Endodermal cell (in vitro differentiated cells): ENCODE measurements around the gene DYNC1I1. TPM values are rescaled to one million over a fixed set of nuclear protein-coding genes. Genes with fewer than 3 reads are reported as not detected.

Experiments used
- DNase-seq: peaks from one replicate; pipeline ENCODE4 v3.0.0-alpha.2; 2017
- H3K27ac ChIP-seq: 2 replicates; pipeline ENCODE4 v1.5.1; 2013; ENCODE audit warnings: mild to moderate bottlenecking, low read depth, low read length, moderate library complexity
- H3K27me3 ChIP-seq: 2 replicates; pipeline ENCODE4 v1.6.1; 2013; ENCODE audit warnings: mild to moderate bottlenecking, low read length, moderate library complexity; ENCODE audit not compliant: insufficient read depth, control insufficient read depth, poor library complexity, severe bottlenecking
- H3K36me3 ChIP-seq: 2 replicates; pipeline ENCODE4 v1.7.0; 2013; ENCODE audit warnings: mild to moderate bottlenecking, low read length, moderate library complexity; ENCODE audit not compliant: control insufficient read depth, insufficient read depth
- H3K4me1 ChIP-seq: one replicate; pipeline ENCODE4 v1.7.0; 2013; ENCODE audit warnings: low read length; ENCODE audit not compliant: control insufficient read depth, insufficient read depth
- H3K4me3 ChIP-seq: 2 replicates; pipeline ENCODE4 v1.5.1; 2013; ENCODE audit warnings: mild to moderate bottlenecking, low read length, moderate library complexity
- H3K9ac ChIP-seq: 2 replicates; pipeline ENCODE4 v1.6.1; 2013; ENCODE audit warnings: mild to moderate bottlenecking, low read length, moderate library complexity; ENCODE audit not compliant: poor library complexity, severe bottlenecking; ENCODE audit errors: extremely low read depth
- H3K9me3 ChIP-seq: 2 replicates; pipeline ENCODE4 v1.6.1; 2013; ENCODE audit warnings: mild to moderate bottlenecking, low read length, moderate library complexity; ENCODE audit not compliant: control insufficient read depth
- H3K27ac Mint-ChIP-seq: 2 replicates; pipeline ENCODE4 v1.8.0; 2020; ENCODE audit warnings: mixed read lengths
- H3K27me3 Mint-ChIP-seq: 2 replicates; pipeline ENCODE4 v1.8.0; 2021; ENCODE audit warnings: mild to moderate bottlenecking, mixed read lengths; ENCODE audit not compliant: insufficient read depth
- H3K36me3 Mint-ChIP-seq: 2 replicates; pipeline ENCODE4 v1.8.0; 2020; ENCODE audit warnings: low read depth, mixed read lengths
- H3K4me1 Mint-ChIP-seq: 2 replicates; pipeline ENCODE4 v1.8.0; 2020; ENCODE audit warnings: mixed read lengths
- H3K4me3 Mint-ChIP-seq: 2 replicates; pipeline ENCODE4 v1.8.0; 2020; ENCODE audit warnings: mild to moderate bottlenecking, moderate library complexity, mixed read lengths
- H3K9me3 Mint-ChIP-seq: 2 replicates; pipeline ENCODE4 v1.8.0; 2020; ENCODE audit warnings: mild to moderate bottlenecking, mixed read lengths
- CTCF ChIP-seq: fragments of 200-600 bp; sonication (generic); conservative IDR thresholded peaks from 2 replicates; pipeline ENCODE4 v1.5.0; 2021; ENCODE audit warnings: antibody characterized with exemption, mild to moderate bottlenecking
- WGBS, 2 experiments: methylation state at CpG; one replicate each; pipeline versions ENCODE4 v1.1.5 to v1.1.7; 2013; ENCODE audit warnings: missing lambda C conversion rate in 2 of 2, mixed read lengths in 1 of 2; ENCODE audit not compliant: insufficient coverage in 1 of 2, insufficient read length in 1 of 2; 5-methylcytosine and 5-hydroxymethylcytosine counted together
- total RNA-seq, 2 donors: library from RNA; stranded (reverse); fragmentation: NEBNext Ultra II Directional in 1 of 2; extraction: Animal tissue kit (Norgen Biotek cat#: 25700) in 1 of 2; gene quantifications; 2 replicates in 1 of 2; 3 replicates in 1 of 2; pipeline ENCODE4 v1.2.1, GENCODE V29; 2021

DYNC1I1 gene
- total RNA-seq, 2 donors from 2014 or later = 6.5 to 7.2 TPM

GRCh38 chr7:95996886-95997285, 224.5 kb downstream of the DYNC1I1 start:
- TF ChIP-seq CTCF = no peak
- peaks cover 8% of the 10 kb centered on the region for H3K27me3 ChIP-seq
- H3K4me3 Mint-ChIP-seq = no peak overlapping the region
- DNase-seq = no peak
- no peak overlapping the region for H3K27ac Mint-ChIP-seq
- 100% methylated on average over 1 of the region's 1 CpG; no CpG with 5 or more reads in 1 of the 2 experiments for WGBS, 2 experiments
- H3K9me3 ChIP-seq = no peaks in the 10 kb centered on the region
- H3K4me3 ChIP-seq = no peak overlapping the region
- no peaks in the 10 kb centered on the region for H3K9me3 Mint-ChIP-seq
- no peaks in the 10 kb centered on the region for H3K4me1 ChIP-seq
- no peak overlapping the region for H3K27ac ChIP-seq
- H3K36me3 ChIP-seq = no peaks in the 10 kb centered on the region
- peaks cover 10% of the 10 kb centered on the region for H3K4me1 Mint-ChIP-seq
- peaks cover 19% of the 10 kb centered on the region for H3K27me3 Mint-ChIP-seq
- H3K36me3 Mint-ChIP-seq = no peaks in the 10 kb centered on the region
- no peak overlapping the region for H3K9ac ChIP-seq

GRCh38 chr7:95997632-95998031, 225.3 kb downstream of the DYNC1I1 start:
- Histone ChIP-seq H3K9me3 (no peaks in the 10 kb centered on the region), H3K4me3 (no peak overlapping the region), H3K27ac (no peak overlapping the region), H3K4me1 (no peaks in the 10 kb centered on the region), H3K9ac (no peak overlapping the region), H3K27me3 (peaks cover 8% of the 10 kb centered on the region), H3K36me3 (no peaks in the 10 kb centered on the region)
- 89% methylated on average over 1 of the region's 1 CpG; no CpG with 5 or more reads in 1 of the 2 experiments for WGBS, 2 experiments
- TF ChIP-seq CTCF = no peak
- Mint-ChIP-seq H3K4me3 (no peak overlapping the region), H3K4me1 (peaks cover 10% of the 10 kb centered on the region), H3K36me3 (no peaks in the 10 kb centered on the region), H3K27ac (no peak overlapping the region), H3K27me3 (peaks cover 19% of the 10 kb centered on the region), H3K9me3 (no peaks in the 10 kb centered on the region)
- no peak for DNase-seq

- peaks cover 19% of the 10 kb centered on the region for H3K27me3 Mint-ChIP-seq
- H3K27ac Mint-ChIP-seq = no peak overlapping the region
- H3K9me3 ChIP-seq = no peaks in the 10 kb centered on the region
- no peak for TF ChIP-seq CTCF
- no peak overlapping the region for H3K27ac ChIP-seq
- H3K4me1 Mint-ChIP-seq = peaks cover 6% of the 10 kb centered on the region
- H3K36me3 ChIP-seq = no peaks in the 10 kb centered on the region
- 87% methylated on average over 6 of the region's 6 CpGs; no CpG with 5 or more reads in 1 of the 2 experiments for WGBS, 2 experiments
- no peak overlapping the region for H3K4me3 Mint-ChIP-seq
- no peak overlapping the region for H3K9ac ChIP-seq
- no peaks in the 10 kb centered on the region for H3K4me1 ChIP-seq
- no peak overlapping the region for H3K4me3 ChIP-seq
- no peaks in the 10 kb centered on the region for H3K36me3 Mint-ChIP-seq
- peaks cover 8% of the 10 kb centered on the region for H3K27me3 ChIP-seq
- H3K9me3 Mint-ChIP-seq = no peaks in the 10 kb centered on the region
- DNase-seq = no peak
Measured at GRCh38 chr7:95999481-95999880, 227.1 kb downstream of the DYNC1I1 start.
